Endometrial microvascular endothelial cells (primary cell): ENCODE results near the gene PLEKHH2. TPM values are rescaled to one million over a fixed set of nuclear protein-coding genes. Genes with fewer than 3 reads are reported as not detected.
"Not testable (repeated sequence)": the region's sequence is repeated elsewhere in the genome, so short reads cannot be mapped to it uniquely, and the experiment has no call there.

Source experiments
- in situ Hi-C: cut with HindIII; loops from 2 replicates; pipeline ENCODE4 v1.10.0; 2017; ENCODE audit warnings: low sequenced_read_pairs, low pct_unique_long_range_greater_than_20kb; ENCODE audit errors: inconsistent ontology term
- total RNA-seq: library from RNA; depleted of rRNA; stranded (reverse); fragments of >200 nt; gene quantifications from one replicate; pipeline ENCODE4 v1.2.3, GENCODE V29; 2015; ENCODE audit errors: inconsistent ontology term

The PLEKHH2 gene
- total RNA-seq, 1 donor from 2014 or later: 1.0 TPM

DNA sequence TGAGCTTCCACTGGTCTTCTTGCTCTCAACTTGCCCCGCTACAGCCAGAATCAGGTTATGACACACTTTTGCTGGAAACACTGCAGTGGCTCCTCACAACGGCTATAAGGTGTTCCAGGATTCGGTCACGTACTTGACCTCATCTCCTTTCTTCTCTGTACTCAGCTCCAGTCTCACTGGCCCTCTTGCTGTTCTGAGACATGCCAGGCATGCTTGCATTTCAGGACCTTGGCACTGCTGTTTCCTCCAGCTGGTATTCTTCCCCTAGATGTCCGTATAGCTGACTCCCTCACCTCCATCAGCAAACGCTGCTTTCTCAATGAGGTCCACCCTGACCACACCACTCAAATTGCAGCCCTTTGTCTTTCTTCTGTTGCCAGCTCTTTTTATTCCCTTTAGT is 71.1 kb downstream of the PLEKHH2 start:
- in situ Hi-C loops: no loop called here

DNA sequence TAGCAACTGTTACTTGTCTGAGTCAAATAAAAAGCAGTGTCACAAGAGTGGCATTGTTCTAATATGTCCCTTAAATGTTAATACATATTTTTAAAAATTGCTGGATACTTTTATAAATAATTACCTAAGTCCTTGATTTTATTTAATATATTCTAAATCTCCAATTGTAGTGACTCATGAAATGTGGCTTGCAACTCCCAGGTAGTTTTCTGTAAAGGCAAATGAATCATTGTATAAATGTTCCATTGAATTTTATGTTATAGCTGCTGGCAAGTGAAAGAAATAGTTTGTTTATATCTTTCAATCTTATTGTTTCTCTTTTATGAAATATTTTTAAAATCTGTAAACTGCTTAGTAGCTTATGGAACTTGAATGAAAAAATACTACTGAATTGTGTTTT is 71.8 kb downstream of the PLEKHH2 start:
- in situ Hi-C loops: no loop called here

DNA sequence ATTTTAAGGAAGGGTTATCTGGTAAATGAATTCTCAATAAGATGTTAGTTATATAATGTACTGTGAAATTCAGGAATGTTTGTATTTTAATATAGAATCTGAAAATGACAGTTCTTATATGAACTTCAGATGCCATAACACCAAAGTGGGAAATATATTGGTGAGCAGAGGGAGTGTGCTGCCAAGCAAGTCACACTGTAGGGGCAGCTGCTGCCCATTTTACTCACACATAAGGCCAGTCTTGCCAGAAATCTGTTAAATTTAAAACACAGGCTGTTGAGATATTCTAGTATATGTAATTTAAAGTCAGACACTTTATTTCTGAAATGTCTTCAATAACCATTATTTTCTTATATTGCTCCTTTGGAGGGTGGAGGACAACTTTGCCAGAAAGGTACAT is 73.8 kb downstream of the PLEKHH2 start:
- in situ Hi-C loops: no loop called here

- in situ Hi-C loops: no loop called here
Measured at GRCh38 chr2:43714164-43714563, 77.1 kb downstream of the PLEKHH2 start.

GRCh38 chr2:43715300-43716098 is 78.4 kb downstream of the PLEKHH2 start:
- in situ Hi-C loops: no loop called here

DNA sequence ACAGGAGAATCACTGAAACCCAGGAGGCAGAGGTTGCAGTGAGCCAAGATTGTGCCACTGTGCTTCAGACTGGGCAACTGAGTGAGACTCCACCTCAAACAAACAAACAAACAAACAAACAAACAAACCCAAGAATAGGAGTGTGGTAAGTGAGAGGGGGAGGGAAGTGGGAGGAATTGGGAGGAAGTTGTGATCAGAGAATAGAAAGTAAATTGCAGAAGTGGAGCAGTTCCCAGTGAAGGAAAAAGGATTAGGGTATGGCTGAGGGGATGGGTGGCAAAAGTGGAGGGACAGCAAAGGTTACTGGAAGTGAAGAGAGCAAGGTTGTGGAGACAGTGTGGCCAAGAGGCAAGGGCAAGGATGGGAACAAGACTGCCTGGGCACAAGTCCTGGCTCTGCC is 80.3 kb downstream of the PLEKHH2 start:
- in situ Hi-C loops: no loop called here

GRCh38 chr2:43718530-43719124 is 81.6 kb downstream of the PLEKHH2 start:
- in situ Hi-C loops: no loop called here

DNA sequence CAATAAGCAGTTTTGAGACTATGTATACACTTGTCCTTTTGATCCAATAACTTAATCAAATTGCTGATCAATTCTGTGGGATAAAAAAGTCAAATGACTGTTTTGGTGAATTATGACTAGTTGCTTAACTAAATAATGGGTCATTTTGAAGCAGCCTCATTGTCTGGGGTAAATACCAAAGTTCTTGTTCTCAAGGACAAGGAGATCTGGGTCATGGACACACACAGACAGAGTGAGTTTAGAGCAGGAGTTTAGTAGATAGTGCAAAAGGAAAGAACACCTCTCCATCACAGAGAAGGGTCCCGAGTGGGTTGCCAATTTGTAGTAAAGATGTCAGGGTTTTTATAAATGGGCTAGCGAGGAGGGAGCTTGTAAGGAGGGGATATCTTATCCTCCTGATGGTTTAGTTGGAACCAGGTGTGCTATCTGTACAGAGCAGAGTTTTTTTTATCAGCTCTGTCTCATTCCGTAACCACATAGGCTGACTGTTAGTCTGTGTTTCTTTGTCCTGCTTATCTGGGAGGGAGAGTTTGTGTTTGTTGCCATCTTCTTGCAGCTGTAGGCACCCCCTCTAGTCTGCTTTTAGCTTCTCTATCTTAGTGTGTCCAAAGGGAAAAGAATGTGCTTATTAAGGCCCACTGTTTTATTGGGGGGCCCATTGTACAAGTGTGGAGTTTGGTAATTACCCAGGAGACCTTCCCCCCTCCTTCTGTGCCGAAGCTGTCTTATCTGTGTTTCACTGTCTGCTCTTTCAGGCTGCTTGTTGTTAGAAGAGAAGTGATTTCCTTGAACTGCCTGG is 87.9 kb downstream of the PLEKHH2 start:
- in situ Hi-C loops: no loop called here

- in situ Hi-C loops: no loop called here
Measured at GRCh38 chr2:43725711-43726246, 88.7 kb downstream of the PLEKHH2 start.

GRCh38 chr2:43726961-43727633 is 90.0 kb downstream of the PLEKHH2 start:
- in situ Hi-C loops: not testable (repeated sequence)

DNA sequence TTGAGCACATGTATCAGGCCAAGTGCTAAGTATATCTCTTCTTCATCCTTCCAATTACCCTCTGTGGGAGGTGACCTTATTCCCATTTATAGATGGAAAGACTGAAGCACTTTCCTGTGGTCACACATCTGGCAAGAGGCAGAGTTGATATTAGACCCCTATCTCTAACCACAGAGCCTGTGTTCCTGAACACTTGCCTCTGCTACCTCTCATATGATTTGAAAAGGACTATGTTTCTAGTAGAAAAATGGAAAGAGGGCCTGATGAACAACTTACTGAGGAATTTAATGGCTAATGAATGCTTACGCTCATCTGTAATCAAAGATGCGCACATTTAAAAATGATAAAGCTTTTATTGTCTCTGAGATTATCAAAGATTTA is 90.6 kb downstream of the PLEKHH2 start:
- in situ Hi-C loops: no loop called here

DNA sequence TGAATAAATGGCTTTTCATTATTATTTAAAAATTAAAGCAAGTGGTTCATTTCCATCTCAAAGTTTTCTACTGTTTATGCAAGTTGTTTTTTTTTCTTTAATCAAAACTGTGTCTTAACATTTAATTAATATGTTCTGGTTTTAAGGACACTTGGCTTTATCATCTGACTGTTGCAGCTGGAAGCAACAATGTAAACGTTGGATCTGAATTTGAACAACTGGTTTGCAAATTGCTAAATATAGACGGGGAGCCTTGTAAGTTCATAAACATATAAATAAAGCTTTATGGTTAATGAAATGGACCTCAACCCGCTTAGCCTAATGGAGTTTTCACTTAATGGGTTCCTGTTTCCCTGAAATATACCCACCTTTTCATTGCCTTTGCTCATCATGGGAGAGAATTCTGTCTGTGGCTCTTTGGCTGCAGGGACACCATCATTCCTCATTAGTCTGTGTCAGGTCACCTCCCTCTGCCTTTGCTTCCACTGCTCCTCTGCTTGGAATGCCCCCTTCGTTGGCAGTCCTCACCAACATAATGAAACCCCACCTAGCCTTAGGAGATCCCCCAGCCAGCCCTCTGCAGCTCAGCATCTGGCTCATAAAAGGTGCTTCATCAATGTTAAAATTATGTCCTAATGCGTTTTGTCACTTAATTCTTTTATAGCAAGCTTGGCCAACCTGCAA is 92.6 kb downstream of the PLEKHH2 start:
- in situ Hi-C loops: no loop called here

- in situ Hi-C loops: no loop called here
Measured at GRCh38 chr2:43731211-43731610, 94.2 kb downstream of the PLEKHH2 start.

DNA sequence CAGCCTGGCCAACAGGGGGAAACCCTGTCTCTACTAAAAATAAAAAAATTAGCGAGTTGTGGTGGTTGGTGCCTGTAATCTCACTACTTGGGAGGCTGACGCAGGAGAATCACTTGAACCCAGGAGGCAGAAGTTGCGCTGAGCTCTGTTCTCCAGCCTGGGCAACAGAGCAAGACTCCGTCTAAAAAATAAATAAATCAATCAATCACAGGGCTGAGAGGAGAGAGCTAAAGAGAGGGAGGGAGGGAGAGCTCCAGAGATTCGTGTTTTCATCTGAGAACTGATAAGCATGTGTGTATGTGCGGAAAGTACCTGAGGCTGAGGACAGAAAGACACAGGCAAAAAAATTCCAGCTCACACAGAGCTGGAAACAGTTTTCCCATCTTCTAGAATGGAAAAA is 99.6 kb downstream of the PLEKHH2 start:
- in situ Hi-C loops: no loop called here

- in situ Hi-C loops: no loop called here
Measured at GRCh38 chr2:43737097-43737854, 100.2 kb downstream of the PLEKHH2 start.

- in situ Hi-C loops: no loop called here
Measured at GRCh38 chr2:43737855-43738254, 100.8 kb downstream of the PLEKHH2 start.

GRCh38 chr2:43738257-43738656 is 101.2 kb downstream of the PLEKHH2 start:
- in situ Hi-C loops: no loop called here

DNA sequence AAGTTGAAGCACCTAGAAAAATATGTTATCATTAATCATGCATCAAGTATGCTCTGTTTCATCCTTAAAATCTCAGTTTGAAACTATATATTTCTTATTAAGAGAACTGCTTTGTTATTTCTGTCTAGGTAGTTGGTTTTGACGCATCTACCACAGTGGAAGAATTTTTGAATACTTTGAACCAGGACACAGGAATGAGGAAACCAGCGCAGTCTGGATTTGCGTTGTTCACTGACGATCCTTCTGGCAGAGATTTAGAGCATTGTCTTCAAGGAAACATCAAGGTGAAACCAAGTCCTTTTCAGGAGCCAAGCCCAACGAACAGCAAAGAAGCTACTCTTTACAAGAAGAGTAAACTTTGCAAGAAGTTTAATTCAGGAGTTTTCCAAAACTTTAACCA is 106.6 kb downstream of the PLEKHH2 start:
- in situ Hi-C loops: no loop called here
